GM19351 (cell line): ENCODE results near the gene GSTP1.
A peak's percentile ranks its signal among the peaks of the same experiment; 100 is the strongest.

Source experiments
- ATAC-seq: cut with Tn5 transposase; IDR thresholded peaks from one replicate; pipeline ENCODE4 v1.9.1; 2021; ENCODE audit warnings: mild to moderate bottlenecking, moderate library complexity; ENCODE audit not compliant: unreplicated experiment

Gene GSTP1

GRCh38 chr11:67628710-67629385 lies 45.2 kb downstream of the GSTP1 start:
- ATAC-seq: no peak

- peak; percentile 55 for ATAC-seq
Observed at GRCh38 chr11:67629386-67630227, 46.0 kb downstream of the GSTP1 start, which contains the start of gene NUDT8. TSS of gene NUDT8 (minus strand) at chr11:67629937. CDS start at chr11:67629911, 26 bp downstream.

GRCh38 chr11:67630228-67630942 lies 46.8 kb downstream of the GSTP1 start:
- peak; percentile 62 for ATAC-seq

- no peak for ATAC-seq
Observed at GRCh38 chr11:67630943-67631331, 47.3 kb downstream of the GSTP1 start.

GRCh38 chr11:67631411-67631810 lies 47.8 kb downstream of the GSTP1 start:
- no peak for ATAC-seq

GRCh38 chr11:67631853-67632174 lies 48.2 kb downstream of the GSTP1 start:
- no peak for ATAC-seq

GRCh38 chr11:67632175-67632981 lies 48.8 kb downstream of the GSTP1 start:
- no peak for ATAC-seq

GRCh38 chr11:67632982-67633755 lies 49.6 kb downstream of the GSTP1 start:
- no peak for ATAC-seq

- ATAC-seq: no peak
Observed at GRCh38 chr11:67633758-67634365, 50.2 kb downstream of the GSTP1 start.

GRCh38 chr11:67634366-67635230 lies 51.0 kb downstream of the GSTP1 start:
- no peak for ATAC-seq

- no peak for ATAC-seq
Observed at GRCh38 chr11:67635231-67635521, 51.6 kb downstream of the GSTP1 start.
